BJ (cell line): Measurements from ENCODE around the gene TOPBP1. TPM values are rescaled to one million over a fixed set of nuclear protein-coding genes. Genes with fewer than 3 reads are reported as not detected.

Experiments
- CTCF ChIA-PET: fragments of 350-600 bp; formaldehyde crosslinking; extraction: SDS; loops from one replicate; lab custom pipeline; 2021; ENCODE audit warnings: antibody characterized with exemption, inconsistent platforms; lab: Yijun Ruan, JAX
- POLR2A ChIA-PET: fragments of 300-600 bp; sonication (Branson Sonifier 250); formaldehyde crosslinking; extraction: SDS; loops from one replicate; lab custom pipeline; 2021; ENCODE audit warnings: antibody characterized with exemption; lab: Charles Lee
- DNase-seq: peaks from one replicate; pipeline ENCODE4 v3.0.0-alpha.2; 2011; ENCODE audit warnings: low read depth
- H3K27me3 ChIP-seq: 2 replicates; pipeline ENCODE4 v1.6.0; 2011; ENCODE audit warnings: low read length; ENCODE audit not compliant: control insufficient read depth, insufficient read depth
- H3K36me3 ChIP-seq: 2 replicates; pipeline ENCODE4 v1.5.1; 2011; ENCODE audit warnings: low read length; ENCODE audit not compliant: control insufficient read depth, insufficient read depth
- H3K4me3 ChIP-seq: 2 replicates; pipeline ENCODE4 v1.5.1; 2011; ENCODE audit warnings: low read depth, mild to moderate bottlenecking, control low read depth, low read length
- polyA plus RNA-seq: library from polyadenylated mRNA; depleted of rRNA; stranded (reverse); fragments of >200 nt; gene quantifications from 2 replicates; pipeline ENCODE4 v1.2.3, GENCODE V29; 2011
- TF ChIP-seq, protein P1 (sequence below): IDR thresholded peaks from 2 replicates; pipeline ENCODE4 v1.5.1; 2011; ENCODE audit warnings: low read depth, mild to moderate bottlenecking, control low read depth, inconsistent platforms, low read length, moderate library complexity; ENCODE audit not compliant: insufficient read depth

The TOPBP1 gene
- polyA plus RNA-seq, 1 experiment: 18.9 TPM

GRCh38 chr3:133620066-133620784 is 41.5 kb downstream of the TOPBP1 start:
- Histone ChIP-seq H3K4me3 (no peak overlapping the region), H3K27me3 (no peaks in the 10 kb centered on the region), H3K36me3 (peaks cover 7% of the 10 kb centered on the region; the same call in 1 of the 2 replicates)
- TF ChIP-seq, protein P1, sequence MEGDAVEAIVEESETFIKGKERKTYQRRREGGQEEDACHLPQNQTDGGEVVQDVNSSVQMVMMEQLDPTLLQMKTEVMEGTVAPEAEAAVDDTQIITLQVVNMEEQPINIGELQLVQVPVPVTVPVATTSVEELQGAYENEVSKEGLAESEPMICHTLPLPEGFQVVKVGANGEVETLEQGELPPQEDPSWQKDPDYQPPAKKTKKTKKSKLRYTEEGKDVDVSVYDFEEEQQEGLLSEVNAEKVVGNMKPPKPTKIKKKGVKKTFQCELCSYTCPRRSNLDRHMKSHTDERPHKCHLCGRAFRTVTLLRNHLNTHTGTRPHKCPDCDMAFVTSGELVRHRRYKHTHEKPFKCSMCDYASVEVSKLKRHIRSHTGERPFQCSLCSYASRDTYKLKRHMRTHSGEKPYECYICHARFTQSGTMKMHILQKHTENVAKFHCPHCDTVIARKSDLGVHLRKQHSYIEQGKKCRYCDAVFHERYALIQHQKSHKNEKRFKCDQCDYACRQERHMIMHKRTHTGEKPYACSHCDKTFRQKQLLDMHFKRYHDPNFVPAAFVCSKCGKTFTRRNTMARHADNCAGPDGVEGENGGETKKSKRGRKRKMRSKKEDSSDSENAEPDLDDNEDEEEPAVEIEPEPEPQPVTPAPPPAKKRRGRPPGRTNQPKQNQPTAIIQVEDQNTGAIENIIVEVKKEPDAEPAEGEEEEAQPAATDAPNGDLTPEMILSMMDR: no peak
- ChIA-PET CTCF (interaction anchor here (0.6 kb wide), 1 partner anchor 48 kb away, joined by 3 read pairs; no protein-coding TSS in a partner anchor), POLR2A (no interaction called here)
- DNase-seq: no peak

DNA sequence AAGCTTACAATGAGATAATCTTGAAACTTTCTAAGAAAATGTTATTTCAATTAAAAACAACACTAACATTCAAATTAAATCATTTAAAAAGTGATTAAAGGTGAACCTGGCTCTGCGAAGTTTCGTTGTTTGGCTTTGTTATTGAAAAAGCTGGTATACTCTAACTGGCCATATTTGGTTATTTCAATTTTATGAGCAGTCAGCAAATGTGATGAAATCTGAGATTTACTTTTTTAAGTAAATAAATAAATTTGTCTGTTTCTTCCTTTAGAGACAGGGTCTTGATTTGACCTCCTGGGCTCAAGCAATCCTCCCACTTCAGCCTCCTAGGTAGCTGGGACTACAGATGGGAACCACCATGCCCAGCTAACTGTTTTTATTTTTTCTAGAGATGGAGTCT is 50.2 kb downstream of the TOPBP1 start:
- POLR2A ChIA-PET: no interaction called here

DNA sequence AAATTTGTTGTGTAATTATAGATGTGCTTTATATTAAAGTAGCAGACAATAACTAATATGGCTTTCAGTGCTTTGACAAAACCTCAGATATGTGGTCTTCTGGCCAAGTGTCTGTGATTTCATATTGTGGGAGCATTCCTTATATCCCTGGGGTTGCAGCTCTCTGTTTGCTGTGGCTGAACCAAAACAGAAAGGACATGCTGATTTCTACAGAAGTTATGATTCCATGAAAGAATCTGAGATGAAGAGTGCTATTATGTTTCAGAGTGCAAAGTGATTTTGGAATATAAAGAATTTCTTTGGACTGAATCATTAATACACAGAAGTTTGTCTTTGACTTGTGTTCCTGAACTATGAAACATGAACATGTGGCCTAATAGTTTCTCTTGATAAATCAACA is 51.7 kb downstream of the TOPBP1 start:
- no peak for DNase-seq
- no peak overlapping the region for H3K4me3 ChIP-seq
- H3K27me3 ChIP-seq: no peaks in the 10 kb centered on the region
- H3K36me3 ChIP-seq: peaks cover 2% of the 10 kb centered on the region; the same call in 1 of the 2 replicates
- ChIA-PET POLR2A (no interaction called here), CTCF (no interaction called here)
- TF ChIP-seq, protein P1: no peak

More for the DNA sequence above, 50.2 kb downstream of the TOPBP1 start:
- Histone ChIP-seq H3K36me3 (peaks cover 2% of the 10 kb centered on the region; the same call in 1 of the 2 replicates), H3K27me3 (no peaks in the 10 kb centered on the region), H3K4me3 (no peak overlapping the region)
- CTCF ChIA-PET: no interaction called here
- no peak for DNase-seq
- TF ChIP-seq, protein P1: no peak

DNA sequence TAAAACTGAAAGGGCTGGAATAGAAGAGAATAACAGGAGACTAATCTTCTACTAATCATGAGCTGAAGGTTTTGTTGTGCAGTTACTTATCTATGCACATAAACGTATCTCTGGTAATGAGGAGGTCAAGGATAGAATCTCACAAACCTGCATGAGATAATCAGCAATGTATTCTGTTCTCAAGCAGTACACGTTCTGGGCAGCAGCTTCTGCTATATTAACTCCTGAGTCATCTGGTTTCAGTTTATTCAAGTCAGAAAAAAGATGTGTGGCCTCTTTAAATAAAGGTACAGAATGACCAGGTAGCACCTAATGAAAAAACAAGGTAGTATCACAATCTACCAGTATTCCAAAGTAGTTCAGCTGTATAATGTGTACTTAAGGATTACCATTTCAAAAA is 53.4 kb downstream of the TOPBP1 start:
- CTCF ChIA-PET: interaction anchor here (0.9 kb wide), 1 partner anchor 13 kb away, joined by 3 read pairs; no protein-coding TSS in a partner anchor

GRCh38 chr3:133607816-133608215 is 53.9 kb downstream of the TOPBP1 start:
- TF ChIP-seq, protein P1: no peak
- POLR2A ChIA-PET: no interaction called here
- no peaks in the 10 kb centered on the region for H3K27me3 ChIP-seq
- H3K4me3 ChIP-seq: no peak overlapping the region
- CTCF ChIA-PET: interaction anchor here (0.9 kb wide), 1 partner anchor 12 kb away, joined by 3 read pairs; no protein-coding TSS in a partner anchor
- no peak for DNase-seq
- H3K36me3 ChIP-seq: peaks cover 2% of the 10 kb centered on the region; the same call in 1 of the 2 replicates

More for the DNA sequence above, 53.4 kb downstream of the TOPBP1 start:
- no peak for DNase-seq
- POLR2A ChIA-PET: no interaction called here
- Histone ChIP-seq H3K27me3 (no peaks in the 10 kb centered on the region), H3K36me3 (peaks cover 2% of the 10 kb centered on the region; the same call in 1 of the 2 replicates), H3K4me3 (no peak overlapping the region)
- TF ChIP-seq, protein P1: no peak
